HepG2 (cell line): ENCODE data around the gene HOXC5. TPM values are rescaled to one million over a fixed set of nuclear protein-coding genes. Genes with fewer than 3 reads are reported as not detected.

Experiments used
- ARID4A ChIP-seq: sonication (generic); formaldehyde crosslinking; IDR thresholded peaks from 2 replicates; pipeline ENCODE4 v1.5.0; 2020; ENCODE audit warnings: mild to moderate bottlenecking, missing genetic modification reagents, borderline replicate concordance
- CSRNP2 ChIP-seq: sonication (generic); formaldehyde crosslinking; conservative IDR thresholded peaks from 2 replicates; pipeline ENCODE4 v1.8.0; 2022; ENCODE audit warnings: low read depth, missing genetic modification reagents
- MBD4 ChIP-seq: IDR thresholded peaks from 2 replicates; pipeline ENCODE4 v1.6.1; 2012; ENCODE audit warnings: low read length, inconsistent platforms, borderline replicate concordance
- MLLT10 ChIP-seq: sonication (generic); formaldehyde crosslinking; IDR thresholded peaks from 2 replicates; pipeline ENCODE4 v1.4.0; 2020; ENCODE audit warnings: missing genetic modification reagents
- PRDM10 ChIP-seq: sonication (generic); formaldehyde crosslinking; IDR thresholded peaks from 2 replicates; pipeline ENCODE4 v1.4.0; 2020; ENCODE audit warnings: low read depth, missing genetic modification reagents
- SSRP1 ChIP-seq: IDR thresholded peaks from 2 replicates; pipeline ENCODE4 v1.6.1; 2016; ENCODE audit warnings: control low read depth
- TRAFD1 ChIP-seq: sonication (generic); formaldehyde crosslinking; IDR thresholded peaks from 2 replicates; pipeline ENCODE4 v1.5.1; 2020; ENCODE audit warnings: missing genetic modification reagents, mild to moderate bottlenecking, borderline replicate concordance
- ZNF451 ChIP-seq: sonication (generic); formaldehyde crosslinking; IDR thresholded peaks from 2 replicates; pipeline ENCODE4 v1.5.0; 2020; ENCODE audit warnings: mild to moderate bottlenecking, missing genetic modification reagents
- polyA plus RNA-seq, 8 experiments: library from polyadenylated mRNA; depleted of rRNA in 3 of 8; stranded (reverse) in 7 of 8; unstranded in 1 of 8; fragments of >200 nt; fragmentation: Illumina TruSeq in 4 of 8; extraction: Trizol in 4 of 8; gene quantifications; 2 replicates each; pipeline versions ENCODE4 v1.2.1 to v1.2.3, GENCODE V29; 2011 to 2016; ENCODE audit warnings: low read depth in 4 of 8, missing spikeins in 1 of 8, mixed read lengths in 1 of 8; ENCODE audit not compliant: insufficient read depth in 1 of 8
- total RNA-seq, 5 experiments: library from RNA; depleted of rRNA; stranded (reverse); fragments of >200 nt; fragmentation: Illumina TruSeq; extraction: Trizol; gene quantifications; 2 replicates each; pipeline ENCODE4 v1.2.3, GENCODE V29; 2016; ENCODE audit warnings: low read depth in 1 of 5

HOXC5 gene
- total and polyA plus RNA-seq, 2 of the 13 experiments (the other 11 are each of a cell fraction or from before 2014, with no cell fraction given): not detected

GRCh38 chr12:53987787-53988230 lies 45.0 kb upstream of the HOXC5 start (continued):
- no peak for TF ChIP-seq PRDM10 (CRISPR knock-in tag)
- no peak for TF ChIP-seq SSRP1 (CRISPR knock-in tag)
- TF ChIP-seq MLLT10 (CRISPR knock-in tag): no peak
- TF ChIP-seq CSRNP2 (CRISPR knock-in tag): no peak
- TF ChIP-seq TRAFD1 (CRISPR knock-in tag): no peak
- TF ChIP-seq ARID4A (CRISPR knock-in tag): no peak
- TF ChIP-seq MBD4: no peak
- TF ChIP-seq ZNF451 (CRISPR knock-in tag): no peak
